Measurements from ENCODE around the gene ARID1B. TPM values are rescaled to one million over a fixed set of nuclear protein-coding genes. Genes with fewer than 3 reads are reported as not detected.

The ARID1B gene
- total RNA-seq, 1 experiment from 2014 or later: 60.3 TPM

- TF ChIP-seq FOXP4 (CRISPR knock-in tag; IDR thresholded peaks at IDR 0.05) (no peak), GRHL2 (CRISPR knock-in tag; IDR thresholded peaks at IDR 0.05; ENCODE audit: insufficient replicate concordance, severe bottlenecking) (no peak), NFATC4 (CRISPR knock-in tag; IDR thresholded peaks at IDR 0.05) (no peak), NFYB (CRISPR knock-in tag; conservative IDR thresholded peaks at IDR 0.05; ENCODE audit: low read depth) (no peak)
Measured at GRCh38 chr6:157200611-157201010, 423.4 kb downstream of the ARID1B start (continued).

- ATAC-seq (no peak), DNase-seq (ENCODE audit: low spot score) (no peak)
- ChIA-PET CTCF (no interaction called here), POLR2A (no interaction called here)
- no peak overlapping the region for H3K4me3 Mint-ChIP-seq
- H3K36me3 Mint-ChIP-seq: peaks cover 46% of the 10 kb centered on the region
- no peaks in the 10 kb centered on the region for H3K9me3 Mint-ChIP-seq
- H3K27me3 Mint-ChIP-seq (ENCODE audit: low read depth): no peaks in the 10 kb centered on the region
- H3K27ac Mint-ChIP-seq: no peak overlapping the region
- no peaks in the 10 kb centered on the region for H3K4me1 Mint-ChIP-seq
- TF ChIP-seq ZNF219 (CRISPR knock-in tag; IDR thresholded peaks at IDR 0.05; ENCODE audit: borderline replicate concordance): no peak
Measured at GRCh38 chr6:157201083-157201482, 423.9 kb downstream of the ARID1B start.

- no peak for DNase-seq (ENCODE audit: low spot score)
- no peak for ATAC-seq
- ChIA-PET POLR2A (no interaction called here), CTCF (no interaction called here)
- H3K4me3 Mint-ChIP-seq: no peak overlapping the region
- no peaks in the 10 kb centered on the region for H3K9me3 Mint-ChIP-seq
- H3K27me3 Mint-ChIP-seq (ENCODE audit: low read depth): no peaks in the 10 kb centered on the region
- H3K36me3 Mint-ChIP-seq: peaks cover 44% of the 10 kb centered on the region
- no peak overlapping the region for H3K27ac Mint-ChIP-seq
- H3K4me1 Mint-ChIP-seq: no peaks in the 10 kb centered on the region
- TF ChIP-seq TEAD4 (CRISPR knock-in tag; IDR thresholded peaks at IDR 0.05): no peak
- TF ChIP-seq PRRX2 (CRISPR knock-in tag; IDR thresholded peaks at IDR 0.05): no peak
- TF ChIP-seq RELA (CRISPR knock-in tag; IDR thresholded peaks at IDR 0.05; ENCODE audit: borderline replicate concordance): no peak
- no peak for TF ChIP-seq PRDM15 (CRISPR knock-in tag; IDR thresholded peaks at IDR 0.05)
- TF ChIP-seq AFF4 (CRISPR knock-in tag; IDR thresholded peaks at IDR 0.05; ENCODE audit: borderline replicate concordance): no peak
- TF ChIP-seq HMGA2 (CRISPR knock-in tag; IDR thresholded peaks at IDR 0.05): no peak
- TF ChIP-seq ELF4 (CRISPR knock-in tag; IDR thresholded peaks at IDR 0.05; ENCODE audit: low read depth): no peak
- TF ChIP-seq ZBTB43 (CRISPR knock-in tag; IDR thresholded peaks at IDR 0.05): no peak
- TF ChIP-seq ETV6 (CRISPR knock-in tag; IDR thresholded peaks at IDR 0.05): no peak
- no peak for TF ChIP-seq GTF2I (CRISPR knock-in tag; conservative IDR thresholded peaks at IDR 0.05)
- TF ChIP-seq ATF2 (CRISPR knock-in tag; IDR thresholded peaks at IDR 0.05; ENCODE audit: borderline replicate concordance, low read depth): no peak
- TF ChIP-seq E2F1 (CRISPR knock-in tag; IDR thresholded peaks at IDR 0.05): no peak
- no peak for TF ChIP-seq FOXP1 (CRISPR knock-in tag; IDR thresholded peaks at IDR 0.05; ENCODE audit: borderline replicate concordance)
- no peak for TF ChIP-seq OVOL2 (CRISPR knock-in tag; IDR thresholded peaks at IDR 0.05; ENCODE audit: borderline replicate concordance)
- TF ChIP-seq ZNF671 (CRISPR knock-in tag; IDR thresholded peaks at IDR 0.05): no peak
- TF ChIP-seq FOXJ3 (CRISPR knock-in tag; IDR thresholded peaks at IDR 0.05; ENCODE audit: borderline replicate concordance): no peak
- no peak for TF ChIP-seq TEAD1 (CRISPR knock-in tag; IDR thresholded peaks at IDR 0.05)
Measured at GRCh38 chr6:157203312-157203744, 426.1 kb downstream of the ARID1B start.
